Smooth muscle cell (in vitro differentiated cells): ENCODE results near the gene FEV. TPM values are rescaled to one million over a fixed set of nuclear protein-coding genes. Genes with fewer than 3 reads are reported as not detected.

Experiments used
- DNase-seq: peaks from one replicate; lab custom pipeline; 2025; ENCODE audit not compliant: unreplicated experiment; lab: John Stamatoyannopoulos, UW
- H2AFZ ChIP-seq: fragments of 200-600 bp; sonication (generic); 2 replicates; pipeline ENCODE4 v1.6.0; 2016; ENCODE audit warnings: antibody characterized with exemption, low read depth, mild to moderate bottlenecking
- H3F3A ChIP-seq: fragments of 200-600 bp; sonication (generic); 2 replicates; pipeline ENCODE4 v1.6.0; 2017; ENCODE audit warnings: antibody characterized with exemption, low read depth
- H3K27ac ChIP-seq: fragments of 200-600 bp; sonication (generic); 2 replicates; pipeline ENCODE4 v1.5.1; 2016; ENCODE audit warnings: low read depth, mild to moderate bottlenecking
- H3K27me3 ChIP-seq: fragments of 200-600 bp; sonication (generic); 2 replicates; pipeline ENCODE4 v1.6.1; 2016; ENCODE audit warnings: low read depth, mild to moderate bottlenecking
- H3K36me3 ChIP-seq: fragments of 200-600 bp; sonication (generic); 2 replicates; pipeline ENCODE4 v1.5.1; 2016; ENCODE audit warnings: low read depth
- H3K4me1 ChIP-seq: fragments of 200-600 bp; sonication (generic); 2 replicates; pipeline ENCODE4 v1.5.1; 2016; ENCODE audit warnings: low read depth
- H3K4me2 ChIP-seq: fragments of 200-600 bp; sonication (generic); 2 replicates; pipeline ENCODE4 v1.6.0; 2016; ENCODE audit warnings: mild to moderate bottlenecking
- H3K4me3 ChIP-seq: fragments of 200-600 bp; sonication (generic); 2 replicates; pipeline ENCODE4 v1.5.1; 2016; ENCODE audit warnings: mild to moderate bottlenecking
- H3K79me2 ChIP-seq: fragments of 200-600 bp; sonication (generic); 2 replicates; pipeline ENCODE4 v1.6.0; 2016; ENCODE audit warnings: low read depth, mild to moderate bottlenecking
- H3K9ac ChIP-seq: fragments of 200-600 bp; sonication (generic); 2 replicates; pipeline ENCODE4 v1.6.0; 2016; ENCODE audit warnings: low read depth
- H3K9me3 ChIP-seq: fragments of 200-600 bp; sonication (generic); replicated peaks from 2 replicates; pipeline ENCODE4 v1.5.1; 2016; ENCODE audit warnings: low read depth
- H4K20me1 ChIP-seq: fragments of 200-600 bp; sonication (generic); 2 replicates; pipeline ENCODE4 v1.6.0; 2016; ENCODE audit warnings: low read depth
- WGBS: methylation state at CpG from one replicate; pipeline ENCODE4 v1.1.7; 2016; ENCODE audit warnings: low lambda C conversion rate; 5-methylcytosine and 5-hydroxymethylcytosine counted together
- polyA plus RNA-seq: library from polyadenylated mRNA; unstranded; fragments of >200 nt; fragmentation: Nextera tagmentation; extraction: Ambion mirVana; gene quantifications from 2 replicates; pipeline ENCODE4 v1.2.1, GENCODE V29; 2016
- total RNA-seq: library from RNA; depleted of rRNA; stranded (reverse); fragments of >200 nt; gene quantifications from 2 replicates; pipeline ENCODE4 v1.2.3, GENCODE V29; 2014
- TF ChIP-seq, protein P1 (sequence below): fragments of 200-600 bp; sonication (generic); IDR thresholded peaks from 2 replicates; pipeline ENCODE4 v1.5.1; 2017; ENCODE audit warnings: borderline replicate concordance, mild to moderate bottlenecking, antibody characterized with exemption; ENCODE audit not compliant: insufficient read depth, poor library complexity, severe bottlenecking

FEV gene
- total and polyA plus RNA-seq, 2 experiments from 2014 or later: not detected

DNA sequence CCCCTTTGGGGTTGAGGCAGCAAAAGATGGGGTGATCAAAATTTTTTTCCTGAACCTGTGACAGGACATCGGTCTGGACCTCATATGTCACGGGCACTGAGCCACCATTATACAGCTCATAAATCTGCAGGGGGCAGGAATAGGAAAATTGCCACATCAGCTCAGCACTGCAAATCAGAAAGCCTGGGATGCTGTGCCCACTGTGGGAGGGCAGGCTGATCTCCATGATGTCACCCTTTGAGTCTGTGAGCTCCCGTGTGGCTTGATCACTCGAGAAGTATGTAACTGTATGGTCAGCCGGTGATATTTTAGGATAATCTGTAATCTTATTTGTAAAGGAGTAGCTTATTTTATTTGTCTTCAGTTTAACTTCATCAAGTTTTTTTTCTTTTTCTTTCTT is 25.9 kb upstream of the FEV start:
- no peaks in the 10 kb centered on the region for H3K4me1 ChIP-seq
- TF ChIP-seq, protein P1, sequence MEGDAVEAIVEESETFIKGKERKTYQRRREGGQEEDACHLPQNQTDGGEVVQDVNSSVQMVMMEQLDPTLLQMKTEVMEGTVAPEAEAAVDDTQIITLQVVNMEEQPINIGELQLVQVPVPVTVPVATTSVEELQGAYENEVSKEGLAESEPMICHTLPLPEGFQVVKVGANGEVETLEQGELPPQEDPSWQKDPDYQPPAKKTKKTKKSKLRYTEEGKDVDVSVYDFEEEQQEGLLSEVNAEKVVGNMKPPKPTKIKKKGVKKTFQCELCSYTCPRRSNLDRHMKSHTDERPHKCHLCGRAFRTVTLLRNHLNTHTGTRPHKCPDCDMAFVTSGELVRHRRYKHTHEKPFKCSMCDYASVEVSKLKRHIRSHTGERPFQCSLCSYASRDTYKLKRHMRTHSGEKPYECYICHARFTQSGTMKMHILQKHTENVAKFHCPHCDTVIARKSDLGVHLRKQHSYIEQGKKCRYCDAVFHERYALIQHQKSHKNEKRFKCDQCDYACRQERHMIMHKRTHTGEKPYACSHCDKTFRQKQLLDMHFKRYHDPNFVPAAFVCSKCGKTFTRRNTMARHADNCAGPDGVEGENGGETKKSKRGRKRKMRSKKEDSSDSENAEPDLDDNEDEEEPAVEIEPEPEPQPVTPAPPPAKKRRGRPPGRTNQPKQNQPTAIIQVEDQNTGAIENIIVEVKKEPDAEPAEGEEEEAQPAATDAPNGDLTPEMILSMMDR: no peak
- H3F3A ChIP-seq: no peaks in the 10 kb centered on the region
- no peak overlapping the region for H3K4me3 ChIP-seq
- no peaks in the 10 kb centered on the region for H3K79me2 ChIP-seq
- H3K27me3 ChIP-seq: peaks cover 22% of the 10 kb centered on the region
- H3K9ac ChIP-seq: no peak overlapping the region
- H3K4me2 ChIP-seq: no peak overlapping the region
- H2AFZ ChIP-seq: no peak overlapping the region
- H4K20me1 ChIP-seq: no peaks in the 10 kb centered on the region
- no peaks in the 10 kb centered on the region for H3K9me3 ChIP-seq
- DNase-seq: no peak
- H3K27ac ChIP-seq: no peak overlapping the region
- 64% methylated on average over 5 of the region's 5 CpGs for WGBS
- H3K36me3 ChIP-seq: no peaks in the 10 kb centered on the region

DNA sequence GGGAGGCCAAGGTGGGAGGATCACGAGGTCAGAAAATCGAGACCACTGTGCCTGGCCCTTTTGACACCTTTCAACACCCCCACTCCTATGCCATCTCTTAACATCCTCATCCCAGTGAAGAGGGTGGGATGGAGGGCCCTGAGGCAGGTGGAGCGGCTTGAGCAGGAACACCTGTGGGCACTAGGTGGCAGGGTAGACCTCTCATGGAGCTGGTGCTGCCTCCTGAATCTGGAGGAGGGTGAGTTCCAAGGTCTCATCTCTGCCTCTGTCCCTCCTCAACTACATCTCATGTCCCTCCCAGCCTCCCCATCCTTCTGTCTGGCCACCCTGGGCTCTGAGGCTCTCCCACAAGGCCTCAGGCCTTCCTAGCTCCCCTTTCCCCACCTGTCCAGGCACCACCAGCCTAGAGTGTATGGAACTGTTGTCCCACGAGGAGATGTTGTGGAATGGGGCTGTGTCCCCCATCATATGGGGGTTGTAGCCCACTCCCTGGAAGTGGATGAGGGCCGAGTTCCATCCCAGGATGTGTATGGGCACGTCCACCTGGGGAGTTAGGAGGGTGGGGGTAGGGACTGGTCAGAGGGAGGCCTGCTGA is 25.3 kb upstream of the FEV start:
- Histone ChIP-seq H3K36me3 (no peaks in the 10 kb centered on the region), H3K9ac (no peak overlapping the region), H2AFZ (no peak overlapping the region), H3K4me2 (no peak overlapping the region), H3K4me3 (no peak overlapping the region), H3K27me3 (peaks cover 28% of the 10 kb centered on the region), H3K4me1 (no peaks in the 10 kb centered on the region), H3K27ac (no peak overlapping the region), H3K79me2 (no peaks in the 10 kb centered on the region), H3K9me3 (no peaks in the 10 kb centered on the region), H4K20me1 (no peaks in the 10 kb centered on the region), H3F3A (no peaks in the 10 kb centered on the region)
- no peak for DNase-seq
- TF ChIP-seq, protein P1: no peak
- 34% methylated on average over 6 of the region's 6 CpGs for WGBS

DNA sequence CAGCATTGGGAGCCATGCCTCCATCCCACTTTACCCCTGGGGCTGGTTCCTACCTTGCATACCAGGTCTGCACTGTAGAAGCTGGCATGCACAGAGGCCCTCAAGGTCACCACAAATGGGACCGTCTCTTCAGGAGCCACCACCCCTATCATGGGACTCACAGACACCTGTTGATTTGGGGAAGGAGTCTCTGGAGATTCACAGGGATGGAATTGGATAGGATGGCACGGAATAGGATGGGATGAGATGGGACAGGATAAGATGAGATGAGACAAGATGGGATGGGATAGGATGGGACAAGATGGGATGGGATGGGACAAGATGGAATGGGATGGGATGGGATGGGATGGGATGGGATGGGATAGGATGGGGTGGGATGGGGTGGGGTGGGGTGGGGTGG is 24.3 kb upstream of the FEV start:
- Histone ChIP-seq H3K79me2 (no peaks in the 10 kb centered on the region), H2AFZ (no peak overlapping the region)
- WGBS: 68% methylated on average over 2 of the region's 2 CpGs

More for the DNA sequence above, 24.3 kb upstream of the FEV start:
- Histone ChIP-seq H3K36me3 (no peaks in the 10 kb centered on the region), H3K27ac (no peak overlapping the region), H3K4me3 (no peak overlapping the region), H3K4me1 (no peaks in the 10 kb centered on the region), H3K4me2 (no peak overlapping the region), H4K20me1 (no peaks in the 10 kb centered on the region), H3F3A (no peaks in the 10 kb centered on the region), H3K9ac (no peak overlapping the region), H3K9me3 (no peaks in the 10 kb centered on the region), H3K27me3 (peaks cover 36% of the 10 kb centered on the region)
- TF ChIP-seq, protein P1: no peak
- no peak for DNase-seq
